ENCODE data around the gene LRP8.
A peak's percentile ranks its signal among the peaks of the same experiment; 100 is the strongest.
"Not testable (repeated sequence)": the region's sequence is repeated elsewhere in the genome, so short reads cannot be mapped to it uniquely, and the experiment has no call there.

The LRP8 gene

GRCh38 chr1:53210352-53210751, 117.5 kb downstream of the LRP8 start:
- DNase-seq (ENCODE audit: low read depth) = no peak

- DNase-seq (ENCODE audit: low read depth) = no peak
Measured at GRCh38 chr1:53207726-53208125, 120.1 kb downstream of the LRP8 start.

GRCh38 chr1:53206735-53207379, 121.0 kb downstream of the LRP8 start:
- DNase-seq (ENCODE audit: low read depth) = no peak

GRCh38 chr1:53206083-53206685, 121.7 kb downstream of the LRP8 start:
- not testable (repeated sequence) for DNase-seq (ENCODE audit: low read depth)

GRCh38 chr1:53205496-53205895, 122.4 kb downstream of the LRP8 start:
- DNase-seq (ENCODE audit: low read depth) = not testable (repeated sequence)

GRCh38 chr1:53203466-53203865, 124.4 kb downstream of the LRP8 start:
- no peak for DNase-seq (ENCODE audit: low read depth)

GRCh38 chr1:53198241-53198651, 129.6 kb downstream of the LRP8 start:
- no peak for DNase-seq (ENCODE audit: low read depth)

- DNase-seq (ENCODE audit: low read depth) = no peak
Measured at GRCh38 chr1:53197291-53198200, 130.3 kb downstream of the LRP8 start.

GRCh38 chr1:53196485-53197290, 131.2 kb downstream of the LRP8 start, which contains the start of gene CPT2:
Gene CPT2, plus strand, starts transcription at chr1:53196824. Its CDS starts 120 bp downstream, at chr1:53196944.
- DNase-seq (ENCODE audit: low read depth) = peak; percentile 60

GRCh38 chr1:53196017-53196484, 131.8 kb downstream of the LRP8 start:
- no peak for DNase-seq (ENCODE audit: low read depth)

- DNase-seq (ENCODE audit: low read depth) = no peak
Measured at GRCh38 chr1:53195246-53196016, 132.4 kb downstream of the LRP8 start.

Data from non-pigmented ciliary epithelial cell (primary cell).